Neural progenitor cell (in vitro differentiated cells): ENCODE measurements around the gene SKAP2. TPM values are rescaled to one million over a fixed set of nuclear protein-coding genes. Genes with fewer than 3 reads are reported as not detected.

ENCODE experiments used
- DNase-seq: peaks from one replicate; pipeline ENCODE4 v3.0.0-alpha.2; 2016; ENCODE audit warnings: low spot score
- H2AFZ ChIP-seq: fragments of 200-600 bp; sonication (generic); replicated peaks from 2 replicates; pipeline ENCODE4 v1.6.1; 2016; ENCODE audit warnings: antibody characterized with exemption
- H3F3A ChIP-seq: fragments of 200-600 bp; sonication (generic); 2 replicates; pipeline ENCODE4 v1.6.1; 2016; ENCODE audit warnings: antibody characterized with exemption, low read depth
- H3K27ac ChIP-seq: fragments of 200-600 bp; sonication (generic); 2 replicates; pipeline ENCODE4 v1.5.1; 2016; ENCODE audit warnings: mild to moderate bottlenecking
- H3K27me3 ChIP-seq: fragments of 200-600 bp; sonication (generic); 2 replicates; pipeline ENCODE4 v1.6.1; 2016; ENCODE audit warnings: mild to moderate bottlenecking, moderate library complexity
- H3K36me3 ChIP-seq: fragments of 200-600 bp; sonication (generic); 2 replicates; pipeline ENCODE4 v1.5.1; 2016
- H3K4me1 ChIP-seq: fragments of 200-600 bp; sonication (generic); 2 replicates; pipeline ENCODE4 v1.6.1; 2016; ENCODE audit warnings: mixed run types
- H3K4me2 ChIP-seq: fragments of 200-600 bp; sonication (generic); 2 replicates; pipeline ENCODE4 v1.6.1; 2016
- H3K4me3 ChIP-seq: fragments of 200-600 bp; sonication (generic); 2 replicates; pipeline ENCODE4 v1.5.1; 2016
- H3K79me2 ChIP-seq: fragments of 200-600 bp; sonication (generic); 2 replicates; pipeline ENCODE4 v1.6.1; 2016; ENCODE audit warnings: low read depth
- H3K9ac ChIP-seq: fragments of 200-600 bp; sonication (generic); 2 replicates; pipeline ENCODE4 v1.6.1; 2016
- H3K9me3 ChIP-seq: fragments of 200-600 bp; sonication (generic); 2 replicates; pipeline ENCODE4 v1.5.1; 2016; ENCODE audit warnings: low read depth
- H4K20me1 ChIP-seq: fragments of 200-600 bp; sonication (generic); 2 replicates; pipeline ENCODE4 v1.6.1; 2016; ENCODE audit warnings: low read depth
- H3K27ac Mint-ChIP-seq: 3 replicates; pipeline ENCODE4 v1.8.0; 2021; ENCODE audit warnings: mixed read lengths
- H3K27me3 Mint-ChIP-seq: 2 replicates; pipeline ENCODE4 v1.8.0; 2022; ENCODE audit warnings: low read depth, mild to moderate bottlenecking, inconsistent platforms, moderate library complexity, mixed read lengths; ENCODE audit not compliant: insufficient read depth
- H3K36me3 Mint-ChIP-seq: 3 replicates; pipeline ENCODE4 v1.8.0; 2021; ENCODE audit warnings: mixed read lengths
- H3K4me1 Mint-ChIP-seq: 3 replicates; pipeline ENCODE4 v1.8.0; 2021; ENCODE audit warnings: mixed read lengths
- H3K4me3 Mint-ChIP-seq: 3 replicates; pipeline ENCODE4 v1.8.0; 2021; ENCODE audit warnings: mild to moderate bottlenecking, moderate library complexity, mixed read lengths
- H3K9me3 Mint-ChIP-seq: 3 replicates; pipeline ENCODE4 v1.8.0; 2020; ENCODE audit warnings: mixed read lengths
- CTCF ChIP-seq: fragments of 200-600 bp; sonication (generic); IDR thresholded peaks from 2 replicates; pipeline ENCODE4 v1.5.1; 2017; ENCODE audit warnings: antibody characterized with exemption, mild to moderate bottlenecking
- EZH2 ChIP-seq: fragments of 200-600 bp; sonication (generic); IDR thresholded peaks from 2 replicates; pipeline ENCODE4 v1.6.1; 2017; ENCODE audit warnings: antibody characterized with exemption, mild to moderate bottlenecking, moderate library complexity
- EZH2phosphoT487 ChIP-seq: fragments of 200-600 bp; sonication (generic); IDR thresholded peaks from 2 replicates; pipeline ENCODE4 v1.6.1; 2017; ENCODE audit warnings: antibody characterized with exemption
- total RNA-seq: library from RNA; depleted of rRNA; stranded (reverse); fragments of >200 nt; gene quantifications from 2 replicates; pipeline ENCODE4 v1.2.3, GENCODE V29; 2015; ENCODE audit warnings: low replicate concordance

The SKAP2 gene
- total RNA-seq, 1 donor from 2014 or later = 6.3 TPM

GRCh38 chr7:26688388-26688787 lies 176.0 kb downstream of the SKAP2 start:
- Histone ChIP-seq H3K4me1 (peaks cover 10% of the 10 kb centered on the region), H3K4me2 (no peak overlapping the region), H3K79me2 (no peaks in the 10 kb centered on the region), H3F3A (no peaks in the 10 kb centered on the region), H3K9me3 (no peaks in the 10 kb centered on the region), H3K9ac (no peak overlapping the region), H3K27ac (no peak overlapping the region), H3K4me3 (no peak overlapping the region), H3K27me3 (peaks cover 22% of the 10 kb centered on the region), H2AFZ (no peak overlapping the region), H3K36me3 (no peaks in the 10 kb centered on the region), H4K20me1 (no peaks in the 10 kb centered on the region)
- Mint-ChIP-seq H3K4me3 (no peak overlapping the region), H3K9me3 (no peaks in the 10 kb centered on the region), H3K27me3 (no peaks in the 10 kb centered on the region), H3K27ac (no peak overlapping the region), H3K36me3 (no peaks in the 10 kb centered on the region), H3K4me1 (peaks cover 11% of the 10 kb centered on the region)
- TF ChIP-seq EZH2phosphoT487 (no peak), CTCF (no peak), EZH2 (no peak)
- no peak for DNase-seq

DNA sequence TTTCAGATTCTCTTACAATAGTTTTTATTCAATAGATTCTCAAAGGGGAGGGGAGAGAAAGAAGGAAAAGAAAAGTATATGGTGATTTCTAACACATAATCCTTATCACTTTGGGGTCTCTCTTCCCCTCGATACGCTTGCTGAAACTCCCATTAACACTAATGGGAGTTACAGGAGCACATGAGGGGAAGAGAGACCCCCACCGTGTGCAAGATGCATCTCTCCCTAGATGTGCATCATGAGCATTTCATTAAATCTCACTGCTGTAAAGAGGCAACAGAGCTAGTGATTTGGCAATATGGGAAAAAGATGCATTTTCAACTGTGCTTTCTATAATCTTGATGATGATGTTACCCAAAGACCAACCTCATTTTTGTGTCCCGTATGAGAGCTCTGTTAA lies 177.4 kb downstream of the SKAP2 start:
- Mint-ChIP-seq H3K9me3 (no peaks in the 10 kb centered on the region), H3K4me1 (peaks cover 11% of the 10 kb centered on the region), H3K36me3 (no peaks in the 10 kb centered on the region), H3K27me3 (no peaks in the 10 kb centered on the region), H3K27ac (no peak overlapping the region), H3K4me3 (no peak overlapping the region)
- no peaks in the 10 kb centered on the region for H4K20me1 ChIP-seq
- H3K4me1 ChIP-seq = peaks cover 7% of the 10 kb centered on the region
- no peak overlapping the region for H3K27ac ChIP-seq
- no peak overlapping the region for H3K4me2 ChIP-seq
- TF ChIP-seq CTCF (no peak), EZH2phosphoT487 (no peak), EZH2 (no peak)
- H3K36me3 ChIP-seq = no peaks in the 10 kb centered on the region
- H3K9me3 ChIP-seq = no peaks in the 10 kb centered on the region
- H3K27me3 ChIP-seq = peaks cover 34% of the 10 kb centered on the region
- H3K9ac ChIP-seq = no peak overlapping the region
- H3K79me2 ChIP-seq = no peaks in the 10 kb centered on the region
- no peaks in the 10 kb centered on the region for H3F3A ChIP-seq
- H3K4me3 ChIP-seq = no peak overlapping the region
- H2AFZ ChIP-seq = no peak overlapping the region
- DNase-seq = no peak

- DNase-seq = peak; percentile 43
- no peaks in the 10 kb centered on the region for H3F3A ChIP-seq
- no peaks in the 10 kb centered on the region for H4K20me1 ChIP-seq
- H3K27me3 ChIP-seq = peaks cover 34% of the 10 kb centered on the region
- no peak overlapping the region for H3K9ac ChIP-seq
- H3K27ac ChIP-seq = no peak overlapping the region
- no peaks in the 10 kb centered on the region for H3K36me3 Mint-ChIP-seq
- no peaks in the 10 kb centered on the region for H3K9me3 ChIP-seq
- H3K9me3 Mint-ChIP-seq = no peaks in the 10 kb centered on the region
- no peak overlapping the region for H2AFZ ChIP-seq
- peak; percentile 87 for TF ChIP-seq CTCF
- no peak for TF ChIP-seq EZH2
- H3K4me3 ChIP-seq = no peak overlapping the region
- no peaks in the 10 kb centered on the region for H3K36me3 ChIP-seq
- H3K4me1 ChIP-seq = peaks cover 2% of the 10 kb centered on the region
- peaks cover 6% of the 10 kb centered on the region for H3K4me1 Mint-ChIP-seq
- H3K79me2 ChIP-seq = no peaks in the 10 kb centered on the region
- no peak overlapping the region for H3K27ac Mint-ChIP-seq
- no peaks in the 10 kb centered on the region for H3K27me3 Mint-ChIP-seq
- H3K4me2 ChIP-seq = no peak overlapping the region
- no peak overlapping the region for H3K4me3 Mint-ChIP-seq
Observed at GRCh38 chr7:26686448-26686981, 177.9 kb downstream of the SKAP2 start.
